HG03469 (cell line): ENCODE results near the gene IKBKE.

ENCODE experiments used
- ATAC-seq: cut with Tn5 transposase; IDR thresholded peaks from one replicate; pipeline ENCODE4 v1.9.1; 2021; ENCODE audit warnings: mild to moderate bottlenecking, moderate library complexity, moderate number of reproducible peaks; ENCODE audit not compliant: unreplicated experiment

IKBKE gene

DNA sequence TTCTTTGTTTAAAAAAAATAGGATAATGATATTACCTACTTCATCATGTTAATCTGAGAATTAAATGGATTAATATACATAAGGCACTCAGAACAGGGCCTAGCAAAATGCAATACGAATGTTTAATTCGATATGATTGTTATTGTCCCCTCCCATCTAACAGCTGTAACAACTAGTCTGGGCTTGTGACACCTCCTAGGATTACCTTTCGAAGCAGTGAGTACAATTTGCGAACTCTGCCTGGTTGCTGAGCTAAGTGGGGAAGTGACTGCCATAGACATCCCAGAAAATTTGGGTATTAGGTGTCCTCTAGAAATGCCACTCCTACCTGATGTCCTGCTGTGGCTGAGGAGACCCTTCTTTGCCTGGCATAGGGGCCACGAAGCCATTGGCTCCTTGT lies 40.1 kb downstream of the IKBKE start:
- no peak for ATAC-seq

DNA sequence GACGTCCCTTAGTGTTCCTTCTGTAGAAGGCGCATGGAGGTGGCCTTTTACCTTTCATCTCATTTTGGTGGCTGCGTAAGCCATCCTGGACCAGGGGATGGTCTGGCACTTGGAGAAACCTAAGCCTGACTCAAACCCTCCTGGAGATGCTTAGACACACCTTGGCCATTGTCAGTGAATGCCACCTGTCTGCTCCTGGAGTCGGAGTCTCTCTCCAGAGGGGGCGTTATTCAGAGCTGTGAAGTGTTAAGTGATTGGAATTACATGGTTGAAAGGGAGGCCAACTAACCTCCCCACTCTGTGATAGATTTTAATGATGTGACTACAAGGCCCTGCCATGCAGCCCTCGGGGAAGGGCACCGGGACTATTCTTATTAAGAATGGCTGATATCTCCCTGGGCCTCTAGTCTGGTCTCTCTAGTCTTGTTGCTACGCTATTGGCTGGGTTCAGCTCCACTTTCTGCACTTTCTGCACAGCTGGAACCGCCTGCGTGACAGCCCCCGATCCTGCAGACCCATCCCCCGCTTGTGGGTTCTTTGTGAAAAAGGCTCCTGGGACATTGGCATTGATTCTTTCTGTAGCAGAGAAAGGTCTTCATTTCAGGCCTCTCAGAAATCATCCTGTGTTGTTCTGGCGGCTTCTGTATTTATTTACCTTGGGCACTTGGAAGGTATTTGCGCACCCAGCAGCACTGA lies 41.2 kb downstream of the IKBKE start:
- no peak for ATAC-seq

DNA sequence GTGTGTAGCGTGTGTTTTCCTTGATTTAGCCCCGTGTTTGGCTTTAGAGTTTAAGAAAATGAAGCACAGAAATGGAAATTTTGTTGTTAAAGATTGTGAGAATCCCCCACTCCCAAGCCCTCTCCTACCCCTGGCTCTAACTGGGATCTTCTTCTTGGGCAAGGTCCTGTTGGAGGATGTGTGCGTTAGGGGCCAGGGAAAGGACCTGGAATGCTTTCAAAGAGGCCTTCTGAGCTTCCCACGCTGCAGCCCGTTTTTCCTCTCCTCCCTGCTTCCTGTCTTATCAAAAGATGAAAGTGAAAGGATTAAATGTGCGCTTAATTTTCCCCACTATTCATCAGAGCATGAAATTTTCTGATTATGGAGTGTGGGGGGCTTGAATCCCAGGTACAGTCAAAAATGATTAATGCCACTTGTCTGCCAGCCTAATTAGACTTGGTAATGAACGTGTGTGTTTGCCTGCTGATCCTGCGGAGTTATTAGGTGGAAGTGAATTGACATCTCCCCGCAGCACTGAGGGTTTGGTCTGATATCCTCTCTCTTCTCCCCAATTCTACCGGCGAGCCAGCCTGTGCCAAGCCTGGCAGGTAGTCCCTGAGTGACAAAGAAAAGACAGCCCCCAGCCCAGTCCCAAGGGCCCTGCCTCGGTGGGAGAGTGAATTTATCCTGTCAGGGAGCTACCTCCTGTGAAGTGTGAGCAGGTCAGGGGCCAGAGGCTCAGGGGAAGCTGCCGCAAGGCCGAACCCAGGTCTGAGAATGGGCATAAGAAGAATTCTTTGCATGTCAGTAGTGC lies 42.0 kb downstream of the IKBKE start:
- no peak for ATAC-seq

DNA sequence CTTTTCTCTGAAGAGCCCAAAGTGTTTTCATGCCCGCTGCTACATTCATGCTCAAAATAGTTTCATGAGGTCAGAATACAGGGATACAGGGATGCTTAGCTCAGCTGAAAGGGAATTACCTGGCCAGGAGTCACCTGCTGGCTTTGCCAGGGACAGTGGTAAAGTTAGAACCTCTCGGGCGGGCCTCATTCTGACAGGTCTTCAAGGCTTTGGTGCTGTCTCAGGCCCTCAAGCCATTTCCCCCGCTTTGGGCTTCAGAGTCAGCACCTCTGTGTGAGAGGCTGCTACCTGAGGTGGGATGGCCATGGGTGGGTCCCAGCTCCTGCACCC lies 42.5 kb downstream of the IKBKE start:
- ATAC-seq, result no peak

DNA sequence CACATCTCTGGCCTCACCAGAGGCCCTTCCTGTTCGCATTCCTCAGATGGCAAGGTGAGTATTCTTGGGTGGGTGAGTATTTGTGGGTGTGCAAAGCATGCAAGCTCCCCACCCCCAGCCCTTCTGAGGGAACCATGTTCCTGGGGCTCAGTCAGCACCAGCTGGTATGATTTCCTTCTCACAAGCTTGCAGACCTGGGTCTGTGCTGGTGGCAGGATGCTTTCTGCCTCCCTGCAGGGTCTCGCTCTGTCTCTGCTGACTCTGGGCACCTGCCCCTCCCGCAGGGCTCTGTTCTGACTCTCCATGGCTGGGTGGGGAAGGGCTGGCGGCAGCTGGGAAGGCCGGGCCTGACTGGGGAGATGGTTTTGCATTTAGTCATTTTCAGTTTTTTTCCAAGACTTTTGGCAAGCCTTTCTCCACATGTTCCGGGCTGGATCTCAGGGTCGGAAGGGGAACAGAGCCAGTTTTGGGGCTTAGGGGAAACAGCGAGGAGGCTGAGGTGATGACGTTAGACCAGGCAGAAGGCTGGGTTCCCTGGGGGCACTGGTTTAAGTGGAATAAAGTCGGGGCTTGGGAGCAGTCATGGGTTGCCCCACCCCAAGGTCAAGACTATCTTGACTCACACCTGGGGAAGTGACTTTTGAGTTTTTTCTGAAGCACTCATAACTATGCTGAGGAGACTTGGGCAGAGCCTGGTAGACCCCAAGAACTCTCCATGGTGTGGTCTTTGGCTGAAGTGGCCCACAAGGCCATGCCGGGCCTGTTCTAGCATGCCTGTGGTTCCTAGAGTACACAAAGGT lies 43.2 kb downstream of the IKBKE start:
- no peak for ATAC-seq

DNA sequence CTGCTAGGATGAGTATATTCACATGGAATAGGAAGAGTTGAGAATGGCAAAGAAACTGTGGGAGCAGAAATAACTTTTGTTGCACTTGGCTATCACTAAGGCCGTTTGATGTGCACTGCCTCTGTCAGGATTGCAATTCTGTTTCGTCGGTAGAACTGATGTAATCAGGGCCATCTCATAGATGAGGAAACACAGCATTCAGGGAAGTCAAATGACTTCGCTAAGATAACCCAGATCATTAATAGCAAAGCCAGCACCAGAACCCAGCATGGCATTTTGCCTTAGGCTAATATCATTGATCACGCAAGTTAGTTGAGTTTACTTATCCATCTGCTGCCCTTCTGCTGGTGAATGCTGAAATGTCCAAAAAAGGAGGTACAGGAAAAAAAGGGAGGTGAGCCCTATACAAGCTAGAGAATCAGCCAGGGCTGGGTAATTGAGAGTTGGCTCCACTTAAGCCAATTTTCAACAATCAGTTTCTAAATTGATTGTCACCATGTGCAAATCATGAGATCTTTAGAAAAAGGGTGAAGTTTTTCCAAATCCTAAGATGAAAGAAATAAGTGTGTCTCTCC lies 44.6 kb downstream of the IKBKE start:
- ATAC-seq, result no peak

DNA sequence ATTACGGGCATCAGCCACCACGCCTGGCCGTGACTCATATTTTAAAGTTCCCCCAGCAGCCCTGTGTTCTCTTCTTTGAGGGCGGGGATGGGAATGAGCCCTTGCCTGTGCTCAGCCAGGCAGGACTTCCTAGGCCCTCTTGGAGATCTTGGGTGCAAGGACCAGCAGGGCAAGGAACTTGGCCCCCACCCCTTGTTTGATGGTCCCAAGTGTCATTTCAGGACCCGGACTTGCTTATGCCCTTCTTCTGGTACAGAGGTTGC lies 46.4 kb downstream of the IKBKE start:
- no peak for ATAC-seq

DNA sequence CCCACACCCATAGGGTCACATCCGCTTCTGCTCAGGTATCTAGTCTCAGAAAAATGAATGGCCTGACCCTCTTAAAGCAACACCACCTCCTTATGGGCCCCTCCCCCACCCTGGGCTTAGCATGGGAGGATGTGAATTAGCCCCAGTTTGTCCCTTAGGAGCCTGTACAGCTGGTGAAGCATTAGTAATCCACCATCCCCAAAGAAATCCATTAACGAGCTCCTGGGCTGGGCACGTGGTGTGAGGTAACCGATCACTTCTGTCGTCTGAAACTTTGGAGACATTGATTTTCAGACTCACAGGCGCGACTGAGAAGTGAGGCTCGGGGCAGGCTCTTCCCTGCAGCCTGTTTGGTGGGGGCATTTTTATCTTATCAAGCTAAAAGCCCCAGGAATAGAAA lies 47.5 kb downstream of the IKBKE start:
- no peak for ATAC-seq

DNA sequence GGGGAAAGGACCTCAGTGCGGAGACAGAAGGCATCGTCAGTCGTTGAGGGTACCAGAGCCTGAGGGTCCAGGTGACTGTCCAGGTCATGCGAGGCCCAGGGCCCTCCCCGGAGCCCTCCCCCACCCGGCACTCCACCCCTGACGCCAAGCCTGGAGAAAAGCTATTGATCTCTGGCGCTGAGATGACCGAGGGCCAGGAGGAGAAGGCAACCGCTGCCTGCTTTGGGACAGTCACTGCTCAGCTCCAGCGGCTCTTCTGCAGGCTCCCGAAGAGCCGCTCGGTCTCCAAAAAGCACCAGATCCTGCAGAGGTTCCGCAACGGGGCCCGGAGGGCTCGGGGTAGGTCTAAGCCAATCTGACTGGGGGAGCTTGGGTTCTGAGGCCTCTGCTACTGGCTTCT lies 47.9 kb downstream of the IKBKE start:
- no peak for ATAC-seq

DNA sequence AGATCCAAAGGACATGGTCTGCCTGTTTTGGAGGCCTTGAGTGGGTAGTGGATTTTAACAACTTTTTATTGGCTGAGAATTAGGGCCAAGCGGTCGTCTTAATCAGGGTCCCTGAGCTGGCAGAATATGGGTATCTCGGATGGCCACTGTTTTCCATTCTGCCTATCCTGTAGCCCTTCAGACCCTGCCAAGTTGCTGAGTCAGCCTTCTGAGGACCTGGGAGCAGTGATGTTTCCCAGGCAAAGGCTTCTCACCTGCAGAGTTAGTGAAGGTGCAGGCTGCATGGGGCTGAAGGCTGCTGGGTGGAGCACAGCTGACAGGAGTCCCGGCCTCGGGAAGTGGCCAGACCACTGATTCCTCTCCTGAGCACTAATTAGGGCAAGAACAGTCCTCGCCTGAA lies 48.5 kb downstream of the IKBKE start:
- ATAC-seq, result no peak

DNA sequence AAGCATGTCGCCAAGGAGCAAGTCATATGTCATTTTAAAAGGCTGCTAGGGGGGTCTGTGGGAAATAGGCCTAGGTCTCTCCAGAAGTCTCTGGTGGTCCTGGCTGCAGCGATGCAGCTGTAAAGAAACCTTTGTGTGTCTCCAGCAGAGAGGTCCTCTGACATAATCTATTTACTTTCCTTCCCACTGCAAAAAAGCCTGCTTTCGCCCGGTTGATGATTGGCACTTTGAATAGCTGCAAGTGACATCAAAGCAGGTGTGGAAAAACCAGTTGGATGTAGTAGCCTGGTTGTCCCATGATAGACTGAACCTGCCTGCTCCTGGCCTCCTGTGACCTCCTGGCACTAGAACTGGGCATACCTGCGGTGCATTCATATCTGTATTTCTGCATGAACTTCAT lies 50.9 kb downstream of the IKBKE start:
- no peak for ATAC-seq

DNA sequence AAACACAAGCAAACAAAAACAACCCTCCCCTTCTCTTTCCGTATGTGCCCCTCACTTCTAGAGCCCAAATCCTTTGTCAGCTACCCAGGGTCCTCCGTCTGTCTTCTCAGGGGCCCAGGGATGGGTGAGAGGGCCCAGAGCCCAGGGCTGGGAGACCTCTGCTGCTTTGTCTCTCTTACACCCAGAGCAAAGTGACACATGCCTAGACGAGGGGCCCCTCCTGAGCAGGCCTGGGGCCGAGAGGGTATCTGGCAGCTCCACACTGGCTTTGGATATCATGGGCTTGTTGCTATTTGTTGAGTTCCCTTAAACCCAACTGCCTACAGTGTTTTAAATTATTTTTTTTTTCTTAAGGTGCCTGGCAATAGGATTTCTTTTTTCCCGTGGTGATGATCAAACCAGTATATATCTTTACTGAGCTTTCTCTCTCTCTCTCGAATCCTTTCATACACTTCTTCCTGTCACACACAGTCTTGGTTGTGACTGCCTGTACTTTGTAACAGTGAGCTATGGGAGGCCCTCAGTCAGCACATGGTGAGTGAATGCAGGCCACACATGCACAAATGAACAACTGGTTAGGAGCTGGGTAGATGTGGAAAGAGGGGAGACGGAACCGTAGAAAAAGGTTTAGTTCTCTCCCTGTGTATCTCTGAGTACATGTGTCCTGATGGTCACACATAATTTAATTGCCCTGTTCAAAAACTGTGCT lies 51.6 kb downstream of the IKBKE start:
- ATAC-seq, result no peak

DNA sequence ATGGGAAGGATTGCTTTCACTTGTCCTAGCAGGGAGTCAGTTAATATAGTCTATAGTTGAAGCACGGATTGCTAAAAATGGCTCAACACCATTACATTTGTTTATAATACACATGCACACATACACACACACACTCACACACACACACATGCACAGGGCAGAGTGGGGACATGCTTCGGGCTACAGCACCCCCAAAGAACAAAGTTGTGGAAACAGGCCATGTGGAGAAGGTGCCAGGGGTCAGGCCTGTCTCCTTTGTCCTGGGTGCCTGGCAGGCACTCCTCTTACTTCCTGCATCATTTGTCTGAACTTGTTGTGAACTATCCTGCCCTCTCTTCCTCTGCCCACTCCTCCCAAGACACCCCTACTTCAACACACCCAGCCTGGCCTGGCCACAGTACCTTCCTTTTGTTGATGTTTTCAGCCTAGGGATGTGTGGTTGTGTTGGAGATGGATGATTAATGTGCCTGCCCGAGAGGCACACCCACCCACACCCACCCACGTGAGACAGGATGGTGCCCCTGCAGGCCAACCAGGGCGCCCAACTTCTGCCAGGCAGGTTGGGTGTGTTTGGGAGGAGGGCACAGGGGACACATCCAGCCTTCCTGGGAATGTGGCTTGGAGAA lies 54.6 kb downstream of the IKBKE start:
- ATAC-seq, result no peak

DNA sequence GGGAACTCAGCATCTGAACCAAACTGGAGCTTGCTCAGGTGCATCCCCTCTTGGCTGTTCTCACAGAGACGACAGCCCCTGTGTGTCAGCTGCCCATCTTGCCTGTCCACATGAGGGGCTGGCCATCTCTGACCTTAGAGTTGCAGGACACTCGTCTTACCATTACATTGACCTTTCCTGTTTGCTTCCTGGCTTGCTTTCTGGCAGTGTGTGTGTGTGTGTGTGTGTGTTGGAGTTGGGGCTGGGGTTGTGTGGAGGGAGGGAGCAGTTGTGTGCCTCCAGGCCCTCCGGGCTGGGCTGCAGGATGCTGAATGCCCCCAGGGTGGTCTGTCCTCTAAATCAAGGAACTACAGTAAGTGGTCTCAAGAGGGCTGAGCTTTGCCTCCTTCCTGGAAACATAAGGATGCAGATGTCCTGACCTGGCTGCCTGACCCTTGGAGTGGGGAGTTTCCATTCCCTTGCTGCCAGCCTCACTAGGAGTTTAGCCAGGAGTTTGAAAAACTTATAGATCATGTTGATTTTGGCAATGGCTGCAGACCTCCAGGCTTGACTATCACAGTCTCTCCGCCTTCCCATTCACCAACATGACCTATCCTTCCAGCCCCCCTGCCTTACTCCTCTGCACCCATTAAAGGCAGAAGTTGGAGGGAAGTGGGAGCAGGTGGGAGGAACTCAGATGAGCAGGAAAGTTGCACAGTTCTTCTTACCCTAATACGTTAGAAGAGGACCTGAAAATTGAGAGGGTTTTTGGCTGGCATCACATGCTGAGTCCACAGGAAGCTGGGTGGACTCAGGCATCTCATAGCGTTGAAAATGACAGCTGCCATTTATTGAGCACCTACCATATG lies 56.0 kb downstream of the IKBKE start:
- no peak for ATAC-seq

DNA sequence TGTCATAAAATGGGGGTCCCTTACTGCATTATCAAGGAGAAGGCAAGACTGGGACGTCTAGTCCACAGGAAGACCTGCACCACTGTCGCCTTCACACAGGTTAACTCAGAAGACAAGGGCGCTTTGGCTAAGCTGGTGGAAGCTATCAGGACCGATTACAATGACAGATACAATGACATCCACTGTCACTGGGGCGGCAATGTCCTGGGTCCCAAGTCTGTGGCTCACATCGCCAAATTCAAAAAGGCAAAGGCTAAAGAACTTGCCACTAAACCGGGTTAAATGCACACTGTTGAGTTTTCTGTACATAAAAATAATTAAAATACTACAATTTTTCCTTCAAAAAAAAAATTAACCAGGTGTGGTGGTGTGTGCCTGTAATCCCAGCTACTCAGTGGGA lies 59.1 kb downstream of the IKBKE start:
- ATAC-seq, result no peak

DNA sequence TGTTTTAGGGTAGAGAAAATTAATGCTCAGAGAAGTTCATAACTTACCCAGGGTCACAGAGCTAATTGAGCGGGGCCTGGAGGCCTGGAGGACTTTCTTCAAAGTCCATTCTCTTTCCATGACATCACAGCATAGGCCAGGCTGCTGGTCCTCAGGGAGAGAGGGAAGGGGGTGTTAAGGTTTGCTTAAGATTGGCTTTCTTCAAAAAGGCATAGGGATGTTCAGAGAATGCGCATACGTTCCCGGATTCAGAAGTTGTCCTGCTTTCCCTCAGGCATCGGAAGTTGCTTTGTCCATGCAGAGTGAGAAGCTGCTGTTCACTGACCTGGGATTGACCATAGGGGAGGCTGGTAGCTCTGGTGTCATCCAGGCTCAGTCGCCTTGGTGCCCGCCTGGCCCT lies 62.1 kb downstream of the IKBKE start:
- no peak for ATAC-seq

DNA sequence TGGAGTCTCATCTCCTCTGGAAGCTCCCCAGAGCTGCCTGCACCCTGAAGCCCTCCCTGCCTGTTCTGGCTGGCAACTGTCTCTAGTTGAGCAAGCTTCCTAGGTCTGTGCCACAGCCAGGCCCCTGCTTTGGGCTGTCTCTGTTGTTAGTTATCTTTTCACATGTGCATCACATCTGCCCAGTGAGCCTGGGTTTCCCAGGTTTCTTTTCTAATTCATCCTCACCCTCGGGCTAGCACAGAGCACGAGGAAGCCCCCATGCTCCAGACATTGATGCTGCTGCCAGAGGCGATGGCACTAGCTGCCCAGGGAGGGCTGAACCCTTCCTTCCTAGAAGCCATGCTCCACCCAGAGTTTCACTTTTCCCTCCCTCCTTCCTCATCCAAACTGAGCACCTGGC lies 64.3 kb downstream of the IKBKE start:
- no peak for ATAC-seq

DNA sequence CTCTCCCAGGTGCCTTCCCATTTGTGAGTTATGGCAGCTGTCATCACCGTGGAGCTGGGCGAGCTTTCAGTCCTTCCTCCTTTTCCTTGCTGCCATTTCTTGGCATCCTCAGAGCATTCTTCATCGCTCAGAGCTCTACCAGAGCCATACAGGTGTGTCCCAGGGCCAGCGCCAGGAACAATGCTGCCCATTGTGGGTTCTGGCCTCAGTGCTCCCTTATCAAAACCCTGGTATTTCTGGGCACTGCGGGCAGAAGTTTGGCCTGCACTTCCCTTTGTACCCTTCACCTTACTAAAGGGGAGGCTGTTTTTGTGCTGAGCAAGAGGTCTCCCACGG lies 65.5 kb downstream of the IKBKE start:
- no peak for ATAC-seq

DNA sequence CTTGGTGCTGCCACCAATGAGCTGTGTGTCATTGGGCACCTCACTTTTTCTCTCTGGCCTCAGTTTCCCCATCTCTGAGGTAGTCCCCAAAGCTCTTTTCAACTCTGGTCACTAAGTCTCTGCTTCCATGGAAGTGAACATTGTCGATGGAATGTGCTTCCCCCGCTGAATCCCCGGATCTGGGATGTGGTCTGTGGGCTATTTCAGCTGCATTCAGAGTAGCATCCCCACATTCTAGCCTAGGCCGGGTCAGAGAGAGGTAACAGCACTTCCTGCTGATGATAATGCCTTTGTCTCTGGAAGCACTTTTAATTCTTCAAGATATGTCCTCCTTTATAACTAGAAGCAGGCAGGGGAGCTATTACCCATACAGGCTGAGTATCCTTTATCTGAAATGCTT lies 66.9 kb downstream of the IKBKE start:
- no peak for ATAC-seq
